Testis (tissue), 3 donors: Measurements from ENCODE around the gene SLC47A2. TPM values are rescaled to one million over a fixed set of nuclear protein-coding genes. Genes with fewer than 3 reads are reported as not detected.

ENCODE experiments used
- DNase-seq: peaks from one replicate; pipeline ENCODE4 v3.0.0-alpha.2; 2019
- H3K27ac ChIP-seq, 2 donors: fragments of 200-600 bp; sonication (generic); one replicate each; pipeline ENCODE4 v1.5.1; 2019
- H3K27me3 ChIP-seq: fragments of 200-600 bp; sonication (generic); one replicate; pipeline ENCODE4 v1.5.1; 2019
- H3K36me3 ChIP-seq: fragments of 200-600 bp; sonication (generic); one replicate; pipeline ENCODE4 v1.5.1; 2017; ENCODE audit warnings: low read depth; ENCODE audit errors: missing control alignments
- H3K4me1 ChIP-seq: fragments of 200-600 bp; sonication (generic); one replicate; pipeline ENCODE4 v1.5.1; 2019
- H3K4me3 ChIP-seq, 2 donors: fragments of 200-600 bp; sonication (generic); one replicate each; pipeline ENCODE4 v1.5.1; 2017 to 2019
- H3K9me3 ChIP-seq: fragments of 200-600 bp; sonication (generic); one replicate; pipeline ENCODE4 v1.5.1; 2017
- POLR2A ChIP-seq: fragments of 450-650 bp; IDR thresholded peaks from one replicate; pipeline ENCODE4 v1.6.1; 2017; ENCODE audit warnings: antibody characterized with exemption, mild to moderate bottlenecking, moderate library complexity
- WGBS, 2 donors: methylation state at CpG; one replicate each; pipeline ENCODE4 v1.1.5; 2018; 5-methylcytosine and 5-hydroxymethylcytosine counted together
- intact Hi-C: fragments of 100-400 bp; cut with DNase I; formaldehyde crosslinking; loops from one replicate; pipeline ENCODE4 v1.15.1; 2023; ENCODE audit warnings: low total_unique reads
- polyA plus RNA-seq: library from polyadenylated mRNA; stranded (reverse); fragments of 350-450 nt; fragmentation: Illumina TruSeq; extraction: RNeasy Lipid Tissue Mini Kit (QIAGEN cat#74804); gene quantifications from one replicate; pipeline ENCODE4 v1.2.3, GENCODE V29; 2014; ENCODE audit warnings: low read depth, low replicate concordance; ENCODE audit not compliant: insufficient read depth
- total RNA-seq, 2 donors: library from RNA; depleted of rRNA; stranded (reverse); fragments of >200 nt; gene quantifications; one replicate each; pipeline ENCODE4 v1.2.3, GENCODE V29; 2016
- TF ChIP-seq, protein P1 (sequence below), 3 experiments: fragments of 450-650 bp in 2 of 3; fragments of 200-600 bp in 1 of 3; sonication (generic) in 1 of 3; IDR thresholded peaks; one replicate each; pipeline ENCODE4 v1.5.1; 2016 to 2019; ENCODE audit warnings: antibody characterized with exemption in 3 of 3, mild to moderate bottlenecking in 2 of 3, moderate library complexity in 1 of 3

SLC47A2 gene
- total and polyA plus RNA-seq, 3 donors from 2014 or later: 0.16 to 1.1 (median 0.50) TPM

DNA sequence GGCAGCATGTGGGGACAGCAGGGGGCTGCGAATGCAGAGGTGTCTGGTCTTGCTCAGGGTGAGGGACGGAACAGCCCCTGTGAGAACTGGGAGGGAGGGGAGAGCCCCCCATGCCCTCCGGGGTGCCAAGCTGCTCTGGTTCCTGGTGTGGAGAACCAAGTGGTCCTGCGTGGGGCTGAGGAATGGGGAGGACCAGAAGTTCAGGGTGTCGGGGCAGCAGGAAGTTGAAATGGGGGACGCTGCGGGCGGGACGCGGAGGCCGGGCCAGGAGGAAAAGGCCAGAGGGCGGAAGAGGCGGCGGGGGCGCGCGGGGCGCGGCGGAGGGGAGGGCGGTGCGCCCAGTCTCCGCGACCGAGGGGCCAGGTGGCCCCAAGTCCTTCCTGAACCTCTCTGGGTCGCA is 28.1 kb upstream of the SLC47A2 start:
- no peak for TF ChIP-seq POLR2A
- TF ChIP-seq, protein P1, sequence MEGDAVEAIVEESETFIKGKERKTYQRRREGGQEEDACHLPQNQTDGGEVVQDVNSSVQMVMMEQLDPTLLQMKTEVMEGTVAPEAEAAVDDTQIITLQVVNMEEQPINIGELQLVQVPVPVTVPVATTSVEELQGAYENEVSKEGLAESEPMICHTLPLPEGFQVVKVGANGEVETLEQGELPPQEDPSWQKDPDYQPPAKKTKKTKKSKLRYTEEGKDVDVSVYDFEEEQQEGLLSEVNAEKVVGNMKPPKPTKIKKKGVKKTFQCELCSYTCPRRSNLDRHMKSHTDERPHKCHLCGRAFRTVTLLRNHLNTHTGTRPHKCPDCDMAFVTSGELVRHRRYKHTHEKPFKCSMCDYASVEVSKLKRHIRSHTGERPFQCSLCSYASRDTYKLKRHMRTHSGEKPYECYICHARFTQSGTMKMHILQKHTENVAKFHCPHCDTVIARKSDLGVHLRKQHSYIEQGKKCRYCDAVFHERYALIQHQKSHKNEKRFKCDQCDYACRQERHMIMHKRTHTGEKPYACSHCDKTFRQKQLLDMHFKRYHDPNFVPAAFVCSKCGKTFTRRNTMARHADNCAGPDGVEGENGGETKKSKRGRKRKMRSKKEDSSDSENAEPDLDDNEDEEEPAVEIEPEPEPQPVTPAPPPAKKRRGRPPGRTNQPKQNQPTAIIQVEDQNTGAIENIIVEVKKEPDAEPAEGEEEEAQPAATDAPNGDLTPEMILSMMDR (IDR thresholded peaks at IDR 0.05): no peak
- Histone ChIP-seq H3K4me3 (peak overlapping the region; percentile 62 to 73), H3K36me3 (no peaks in the 10 kb centered on the region), H3K27ac (peak overlapping the region; percentile 69 to 70), H3K4me1 (peaks cover 6% of the 10 kb centered on the region), H3K9me3 (no peaks in the 10 kb centered on the region), H3K27me3 (no peaks in the 10 kb centered on the region)
- WGBS, 2 donors: 6% methylated on average over 17 to 24 of the region's 26 CpGs
- no peak for DNase-seq
- intact Hi-C loops: loop anchor here (5.0 kb wide), 1 partner anchor 227 kb away; no protein-coding TSS in a partner anchor

DNA sequence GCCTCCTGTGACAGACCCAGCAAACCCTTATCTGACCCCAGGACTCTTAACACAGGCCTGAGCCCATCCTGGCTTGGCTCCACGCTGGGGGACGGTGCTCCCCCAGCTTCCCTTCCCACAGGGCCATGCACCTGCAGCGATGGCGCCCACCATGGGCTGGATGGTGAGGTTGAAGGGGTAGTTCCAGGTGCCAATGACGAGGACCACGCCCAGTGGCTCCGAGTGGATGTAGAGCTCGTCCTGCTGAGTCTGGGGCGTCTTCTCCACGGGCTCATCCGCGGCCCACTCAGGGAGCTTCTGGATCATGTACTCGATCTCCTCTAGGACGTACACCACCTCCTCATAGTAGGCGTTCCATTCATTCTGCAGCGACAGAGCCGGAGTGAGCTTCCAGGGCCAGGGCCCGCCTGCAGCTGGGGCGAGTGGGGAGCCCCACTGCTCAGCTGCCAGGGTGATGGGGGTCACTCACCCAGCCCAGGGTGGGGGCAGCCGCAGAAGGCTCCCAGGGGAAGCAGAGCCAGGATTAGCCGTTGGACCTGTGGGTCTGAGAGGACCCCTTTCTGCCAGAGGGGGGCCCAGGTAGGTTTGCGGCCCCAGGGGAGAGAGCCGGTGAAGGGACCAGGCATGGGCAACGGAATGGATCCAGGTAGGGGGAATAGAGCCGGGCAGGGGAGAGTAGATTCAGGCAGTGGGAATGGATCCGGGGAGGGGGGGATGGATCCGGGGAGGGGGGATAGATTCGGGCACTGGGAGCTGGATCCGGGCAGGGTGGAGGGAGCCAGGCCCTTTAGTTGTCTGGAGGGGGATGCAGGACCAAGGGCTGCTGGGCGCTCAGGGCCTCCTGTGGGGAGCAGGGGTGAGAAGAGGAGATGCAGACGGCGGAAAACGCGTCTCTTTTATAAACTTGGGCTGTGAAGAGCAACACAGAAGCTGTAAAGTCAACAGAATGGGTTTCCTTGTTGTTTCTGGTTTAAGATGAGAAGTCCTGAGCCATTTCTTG is 27.0 kb upstream of the SLC47A2 start:
- DNase-seq: no peak
- Histone ChIP-seq H3K4me3 (no peak overlapping the region), H3K4me1 (peaks cover 6% of the 10 kb centered on the region), H3K27me3 (no peaks in the 10 kb centered on the region), H3K36me3 (no peaks in the 10 kb centered on the region), H3K27ac (no peak overlapping the region), H3K9me3 (no peaks in the 10 kb centered on the region)
- intact Hi-C loops: loop anchor here (5.0 kb wide), 1 partner anchor 226 kb away; no protein-coding TSS in a partner anchor
- TF ChIP-seq POLR2A: no peak
- TF ChIP-seq, protein P1 (IDR thresholded peaks at IDR 0.05): no peak
- 80 to 94% methylated on average over 32 to 34 of the region's 34 CpGs for WGBS, 2 donors

DNA sequence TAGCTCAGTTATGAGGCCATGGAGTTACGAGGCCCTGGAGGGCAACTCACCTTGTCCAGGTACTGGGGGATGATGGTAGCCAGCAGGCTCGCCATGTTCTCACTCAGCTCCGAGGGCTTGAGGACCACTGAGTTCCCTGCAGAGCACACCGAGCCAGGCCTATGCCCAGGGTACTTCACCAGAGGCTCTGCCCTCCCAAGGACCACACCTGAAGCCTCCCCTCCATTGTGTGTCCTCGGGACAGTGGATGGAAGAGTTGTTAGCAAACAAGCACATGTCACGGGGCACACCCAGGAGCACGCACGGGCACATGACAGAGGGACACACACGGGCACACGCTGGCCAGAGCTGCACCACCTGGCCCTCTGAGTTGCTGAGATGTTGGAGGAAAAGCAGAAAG is 26.1 kb upstream of the SLC47A2 start:
- TF ChIP-seq, protein P1 (IDR thresholded peaks at IDR 0.05): no peak
- no peak for TF ChIP-seq POLR2A
- no peak overlapping the region for H3K4me3 ChIP-seq
- no peak for DNase-seq
- 94% methylated on average over 6 to 10 of the region's 10 CpGs for WGBS, 2 donors
- no peaks in the 10 kb centered on the region for H3K36me3 ChIP-seq
- H3K4me1 ChIP-seq: peaks cover 6% of the 10 kb centered on the region
- H3K27me3 ChIP-seq: no peaks in the 10 kb centered on the region
- H3K9me3 ChIP-seq: no peaks in the 10 kb centered on the region
- intact Hi-C loops: loop anchor here (5.0 kb wide), 1 partner anchor 225 kb away; no protein-coding TSS in a partner anchor
- H3K27ac ChIP-seq: no peak overlapping the region

DNA sequence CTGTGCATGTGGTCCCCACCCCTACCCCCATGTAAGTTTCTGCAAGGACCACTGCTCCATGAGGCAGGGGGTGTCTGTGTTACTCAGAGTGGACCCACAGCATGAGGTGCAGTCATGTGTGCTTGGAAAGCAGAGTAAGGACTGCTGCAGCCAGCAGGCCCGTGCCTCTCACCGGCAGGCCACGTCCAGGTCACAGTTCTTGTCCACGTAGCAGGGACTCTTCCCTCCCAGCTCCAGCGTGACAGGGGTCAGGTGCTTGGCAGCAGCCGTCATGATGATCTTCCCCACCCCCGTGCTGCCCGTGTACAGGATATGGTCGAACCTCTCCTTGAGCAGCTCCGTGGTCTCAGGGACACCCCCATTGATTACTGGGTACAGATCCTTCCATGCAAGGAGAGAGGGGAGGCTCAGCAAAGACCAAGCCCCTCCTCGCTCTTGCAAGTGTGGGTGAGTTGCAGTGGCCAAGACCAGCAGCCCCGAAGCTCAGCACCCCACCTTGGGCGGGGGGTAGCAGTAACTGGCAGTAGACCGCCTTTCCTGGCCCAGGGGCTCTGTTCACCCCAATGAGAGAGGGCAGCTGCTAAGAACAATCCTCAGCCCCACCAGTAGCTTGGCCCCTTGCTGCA is 25.6 kb upstream of the SLC47A2 start:
- H3K4me3 ChIP-seq: no peak overlapping the region
- no peaks in the 10 kb centered on the region for H3K27me3 ChIP-seq
- no peaks in the 10 kb centered on the region for H3K36me3 ChIP-seq
- no peak for DNase-seq
- intact Hi-C loops: loop anchor here (5.0 kb wide), 1 partner anchor 225 kb away; no protein-coding TSS in a partner anchor
- no peaks in the 10 kb centered on the region for H3K9me3 ChIP-seq
- no peak overlapping the region for H3K27ac ChIP-seq
- 85 to 89% methylated on average over 8 to 14 of the region's 14 CpGs for WGBS, 2 donors
- TF ChIP-seq, protein P1 (IDR thresholded peaks at IDR 0.05): no peak
- TF ChIP-seq POLR2A: no peak
- H3K4me1 ChIP-seq: peaks cover 6% of the 10 kb centered on the region
